Measurements from ENCODE around the gene DTNBP1.

DNA sequence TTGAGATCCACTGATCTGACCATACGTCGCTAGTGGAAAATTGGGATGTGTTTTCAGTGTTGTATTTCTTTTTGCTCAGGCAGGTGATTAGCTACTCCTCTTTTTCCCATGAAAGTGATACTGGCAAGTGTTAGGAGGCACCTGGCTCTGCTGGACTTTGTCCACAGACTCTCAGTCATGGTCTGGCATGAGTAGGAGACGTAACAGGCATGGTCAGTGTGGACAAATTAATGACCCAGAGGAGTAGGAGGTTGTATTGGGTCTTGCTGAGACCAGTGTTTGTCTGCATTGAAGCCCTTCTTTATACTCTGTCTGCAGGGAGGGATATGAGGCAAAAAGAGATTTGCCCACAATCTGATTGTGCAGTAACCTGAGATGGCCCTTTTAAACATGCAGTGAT lies 178.7 kb downstream of the DTNBP1 start:
- TF ChIP-seq POLR2A (IDR thresholded peaks at IDR 0.05; ENCODE audit: low read length), result no peak
- no peak for TF ChIP-seq GATA1 (IDR thresholded peaks at IDR 0.05; ENCODE audit: low read depth, low read length)

Measured in erythroblast (primary cell).